ENCODE data around the gene ECT2. TPM values are rescaled to one million over a fixed set of nuclear protein-coding genes. Genes with fewer than 3 reads are reported as not detected.

Gene ECT2
- total RNA-seq, 1 experiment from 2014 or later, result 37.4 TPM

Small RNA genes within 50 kb of the gene (small RNA-seq; reads per million reads assigned to genes)
- gene AC108667.1 (0 reads per million in 2 experiments), gene RF00139 (0 to 0.04 reads per million in 2 experiments), gene RNU4-4P (0 reads per million in 2 experiments), gene RNU6-547P (0 reads per million in 2 experiments)

Other genes with a start within 250 kb of the ECT2 start
- gene TNFSF10, start 227.3 kb upstream of the ECT2 start, total RNA-seq (2014; rRNA removed; shearing (Covaris generic)), result 0.16 TPM in 1 of 2 replicates, not detected in the other
- 4.4 and 6.2 TPM in 2 replicates for gene NCEH1, start 39.7 kb upstream of the ECT2 start, total RNA-seq (2014; rRNA removed; shearing (Covaris generic))

Measured in SK-MEL-5 (cell line).